Osteocyte (in vitro differentiated cells): ENCODE results near the gene XRCC4. TPM values are rescaled to one million over a fixed set of nuclear protein-coding genes. Genes with fewer than 3 reads are reported as not detected.

Experiments
- DNase-seq: peaks from one replicate; pipeline ENCODE4 v3.0.0; 2021; ENCODE audit warnings: mixed read lengths; ENCODE audit not compliant: unreplicated experiment; ENCODE audit errors: extremely low spot score
- H3K27ac Mint-ChIP-seq: one replicate; pipeline ENCODE4 v1.8.0; 2021; ENCODE audit warnings: mild to moderate bottlenecking, mixed read lengths; ENCODE audit not compliant: unreplicated experiment
- H3K27me3 Mint-ChIP-seq: one replicate; pipeline ENCODE4 v1.8.0; 2021; ENCODE audit warnings: mixed read lengths; ENCODE audit not compliant: unreplicated experiment
- H3K36me3 Mint-ChIP-seq: one replicate; pipeline ENCODE4 v1.8.0; 2021; ENCODE audit warnings: mixed read lengths; ENCODE audit not compliant: unreplicated experiment
- H3K4me1 Mint-ChIP-seq: one replicate; pipeline ENCODE4 v1.8.0; 2021; ENCODE audit warnings: mixed read lengths; ENCODE audit not compliant: unreplicated experiment
- H3K4me3 Mint-ChIP-seq: one replicate; pipeline ENCODE4 v1.8.0; 2021; ENCODE audit warnings: mild to moderate bottlenecking, moderate library complexity, mixed read lengths; ENCODE audit not compliant: unreplicated experiment
- H3K9me3 Mint-ChIP-seq: one replicate; pipeline ENCODE4 v1.8.0; 2021; ENCODE audit warnings: mixed read lengths; ENCODE audit not compliant: unreplicated experiment
- total RNA-seq: library from RNA; stranded (reverse); gene quantifications from 2 replicates; pipeline ENCODE4 v1.2.1, GENCODE V29; 2021
- TF ChIP-seq, protein P1 (sequence below): fragments of 200-600 bp; sonication (generic); IDR thresholded peaks from 2 replicates; pipeline ENCODE4 v1.5.0; 2021; ENCODE audit warnings: antibody characterized with exemption, mild to moderate bottlenecking, moderate library complexity

XRCC4 gene
- total RNA-seq, 1 donor from 2014 or later = 4.2 TPM

DNA sequence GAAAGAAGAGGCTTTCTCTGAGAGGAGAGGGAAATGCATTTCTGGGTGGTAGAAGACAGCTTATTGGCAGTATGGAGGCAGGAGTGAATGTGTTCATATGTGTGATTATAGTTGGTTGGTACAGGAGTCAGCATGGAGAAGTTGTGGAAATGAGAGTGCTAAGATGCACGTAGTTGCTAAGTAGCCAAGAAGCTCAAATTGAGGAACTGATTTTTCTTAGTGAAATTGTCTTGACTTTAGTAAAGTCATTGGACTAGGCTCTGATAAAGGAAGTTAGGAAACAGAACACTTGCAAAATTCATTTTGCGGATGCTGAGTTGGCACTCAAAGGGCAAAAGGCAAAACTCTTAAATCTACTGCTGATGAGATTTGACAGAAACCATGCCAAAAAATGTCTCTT is 235.3 kb downstream of the XRCC4 start:
- TF ChIP-seq, protein P1, sequence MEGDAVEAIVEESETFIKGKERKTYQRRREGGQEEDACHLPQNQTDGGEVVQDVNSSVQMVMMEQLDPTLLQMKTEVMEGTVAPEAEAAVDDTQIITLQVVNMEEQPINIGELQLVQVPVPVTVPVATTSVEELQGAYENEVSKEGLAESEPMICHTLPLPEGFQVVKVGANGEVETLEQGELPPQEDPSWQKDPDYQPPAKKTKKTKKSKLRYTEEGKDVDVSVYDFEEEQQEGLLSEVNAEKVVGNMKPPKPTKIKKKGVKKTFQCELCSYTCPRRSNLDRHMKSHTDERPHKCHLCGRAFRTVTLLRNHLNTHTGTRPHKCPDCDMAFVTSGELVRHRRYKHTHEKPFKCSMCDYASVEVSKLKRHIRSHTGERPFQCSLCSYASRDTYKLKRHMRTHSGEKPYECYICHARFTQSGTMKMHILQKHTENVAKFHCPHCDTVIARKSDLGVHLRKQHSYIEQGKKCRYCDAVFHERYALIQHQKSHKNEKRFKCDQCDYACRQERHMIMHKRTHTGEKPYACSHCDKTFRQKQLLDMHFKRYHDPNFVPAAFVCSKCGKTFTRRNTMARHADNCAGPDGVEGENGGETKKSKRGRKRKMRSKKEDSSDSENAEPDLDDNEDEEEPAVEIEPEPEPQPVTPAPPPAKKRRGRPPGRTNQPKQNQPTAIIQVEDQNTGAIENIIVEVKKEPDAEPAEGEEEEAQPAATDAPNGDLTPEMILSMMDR = no peak
- Mint-ChIP-seq H3K4me3 (no peak overlapping the region), H3K36me3 (no peaks in the 10 kb centered on the region), H3K4me1 (peaks cover 12% of the 10 kb centered on the region), H3K27ac (no peak overlapping the region), H3K27me3 (no peaks in the 10 kb centered on the region), H3K9me3 (peaks cover 5% of the 10 kb centered on the region)
- no peak for DNase-seq

DNA sequence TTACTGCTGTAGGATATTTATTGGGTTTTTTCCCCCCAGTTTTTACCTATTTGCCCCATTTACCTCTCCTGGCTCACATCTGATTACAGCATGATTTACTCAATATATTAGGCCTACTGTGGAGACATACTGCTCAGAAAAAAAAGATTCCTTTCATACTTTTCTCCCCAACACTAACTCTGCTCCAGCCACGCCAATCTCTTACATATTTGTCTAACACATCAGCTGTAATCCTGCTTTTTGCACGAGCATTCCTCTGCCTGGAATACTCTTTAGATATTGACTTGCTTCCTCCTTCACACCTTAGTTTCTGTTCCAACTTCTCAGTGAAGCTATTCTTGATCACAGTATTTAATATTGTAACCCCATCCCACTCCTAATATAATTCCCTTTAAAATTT is 236.1 kb downstream of the XRCC4 start:
- TF ChIP-seq, protein P1 = no peak
- no peak overlapping the region for H3K27ac Mint-ChIP-seq
- H3K4me3 Mint-ChIP-seq = no peak overlapping the region
- no peak for DNase-seq
- peaks cover 8% of the 10 kb centered on the region for H3K4me1 Mint-ChIP-seq
- H3K27me3 Mint-ChIP-seq = no peaks in the 10 kb centered on the region
- H3K9me3 Mint-ChIP-seq = peaks cover 5% of the 10 kb centered on the region
- H3K36me3 Mint-ChIP-seq = no peaks in the 10 kb centered on the region

DNA sequence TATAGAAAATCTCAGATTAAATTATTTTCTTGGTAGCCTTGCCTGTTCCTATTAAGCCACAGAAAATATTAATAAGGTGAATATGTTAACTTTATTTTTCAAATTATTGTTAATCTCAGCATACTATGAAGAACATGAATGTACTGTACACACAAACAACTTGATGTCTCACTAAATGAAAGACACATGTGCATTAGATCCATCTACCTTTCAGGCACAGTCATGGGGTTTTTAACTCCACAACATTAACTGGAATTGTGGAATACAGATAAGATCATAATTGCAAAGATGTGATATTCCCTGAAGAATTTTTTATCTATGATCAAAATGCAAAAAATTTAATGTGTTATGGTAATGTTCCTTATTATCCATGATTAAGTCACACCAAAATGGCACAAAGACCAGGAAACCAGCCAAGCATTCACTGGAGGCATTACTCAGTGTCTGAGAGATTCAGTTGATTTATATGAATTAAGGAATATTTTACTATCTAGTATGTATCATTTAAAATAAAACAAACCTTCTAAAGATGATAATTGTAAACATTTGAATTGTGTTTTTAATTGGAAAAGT is 244.2 kb downstream of the XRCC4 start:
- Mint-ChIP-seq H3K9me3 (no peaks in the 10 kb centered on the region), H3K36me3 (no peaks in the 10 kb centered on the region), H3K27ac (no peak overlapping the region), H3K4me3 (no peak overlapping the region), H3K27me3 (no peaks in the 10 kb centered on the region), H3K4me1 (no peaks in the 10 kb centered on the region)
- no peak for DNase-seq
- TF ChIP-seq, protein P1 = no peak

DNA sequence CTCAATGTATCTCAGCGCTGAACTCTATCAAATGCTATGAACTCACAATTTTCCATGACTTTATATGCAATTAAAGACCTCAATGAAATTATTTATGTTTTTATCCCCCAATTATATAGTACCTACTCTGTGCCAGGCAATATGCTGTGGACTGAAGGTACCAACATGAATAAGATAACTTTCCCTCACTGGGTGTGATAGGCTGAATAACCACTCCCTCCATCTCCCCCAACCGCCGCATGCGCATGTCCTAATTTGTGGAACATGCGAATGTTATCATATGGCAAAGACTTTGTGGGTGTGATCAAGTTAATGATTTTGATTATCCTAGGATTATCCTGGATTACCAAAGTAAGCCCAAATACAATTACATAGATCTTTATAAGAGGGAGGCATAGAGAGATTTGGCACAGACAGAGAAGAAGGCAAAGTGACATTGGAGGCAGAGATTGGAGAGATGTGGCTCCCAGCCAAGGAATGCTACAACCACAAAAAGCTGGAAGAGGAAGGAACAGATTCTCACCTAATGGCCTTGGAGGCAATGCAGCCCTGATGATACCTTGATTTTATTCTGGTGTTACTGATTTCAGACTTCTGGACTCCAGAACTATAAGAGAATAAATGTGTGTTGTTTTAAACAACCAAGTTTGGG is 245.1 kb downstream of the XRCC4 start:
- no peak overlapping the region for H3K27ac Mint-ChIP-seq
- H3K4me1 Mint-ChIP-seq = no peaks in the 10 kb centered on the region
- H3K9me3 Mint-ChIP-seq = no peaks in the 10 kb centered on the region
- H3K4me3 Mint-ChIP-seq = no peak overlapping the region
- H3K36me3 Mint-ChIP-seq = no peaks in the 10 kb centered on the region
- no peaks in the 10 kb centered on the region for H3K27me3 Mint-ChIP-seq
- no peak for DNase-seq
- TF ChIP-seq, protein P1 = no peak

DNA sequence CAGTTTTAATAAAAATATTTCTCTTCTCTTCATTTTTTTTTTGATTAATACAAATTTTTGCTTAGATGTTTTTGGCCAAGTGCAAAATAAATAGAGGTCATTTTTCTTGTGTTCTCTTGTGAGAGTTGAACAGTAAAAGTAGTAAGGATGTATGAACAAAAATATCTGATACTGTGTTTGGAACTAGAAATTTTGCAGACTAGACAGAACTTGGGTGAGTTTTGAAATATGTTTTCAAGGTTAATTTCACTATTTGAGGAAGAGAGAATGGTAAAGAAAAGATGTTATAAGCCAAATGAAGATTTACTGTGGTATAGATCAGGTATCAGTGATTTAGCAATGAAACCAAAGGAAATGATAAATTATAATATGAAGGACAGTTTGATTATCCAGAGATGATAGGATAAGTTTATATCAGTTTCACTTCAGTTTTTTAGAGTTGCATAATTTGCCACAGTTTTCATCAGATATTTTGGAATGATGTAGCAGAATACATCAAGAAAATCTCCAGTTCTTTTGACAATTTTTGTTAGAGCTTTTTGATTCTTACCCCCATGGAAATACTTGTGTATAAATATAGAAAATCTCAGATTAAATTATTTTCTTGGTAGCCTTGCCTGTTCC is 246.3 kb downstream of the XRCC4 start:
- no peaks in the 10 kb centered on the region for H3K9me3 Mint-ChIP-seq

More for the DNA sequence above, 246.3 kb downstream of the XRCC4 start:
- no peak for DNase-seq
- Mint-ChIP-seq H3K36me3 (no peaks in the 10 kb centered on the region), H3K4me1 (no peaks in the 10 kb centered on the region), H3K27ac (no peak overlapping the region), H3K27me3 (no peaks in the 10 kb centered on the region), H3K4me3 (no peak overlapping the region)
- TF ChIP-seq, protein P1 = no peak
